T47D (cell line): ENCODE measurements around the gene AGRN.
"Not testable (repeated sequence)": the region's sequence is repeated elsewhere in the genome, so short reads cannot be mapped to it uniquely, and the experiment has no call there.

Source experiments
- DNase-seq, 2 experiments: peaks; one replicate each; pipeline versions ENCODE4 v3.0.0 to v3.0.0-alpha.2; 2011 to 2012; ENCODE audit warnings: low read depth in 1 of 2, low spot score in 1 of 2
- JUND ChIP-seq: IDR thresholded peaks from 2 replicates; pipeline ENCODE4 v1.6.1; 2012; ENCODE audit warnings: low read depth
- in situ Hi-C: cut with HindIII; loops from 2 replicates; pipeline ENCODE4 v1.10.0; 2016; ENCODE audit warnings: low sequenced_read_pairs, low pct_unique_long_range_greater_than_20kb

Gene AGRN

DNA sequence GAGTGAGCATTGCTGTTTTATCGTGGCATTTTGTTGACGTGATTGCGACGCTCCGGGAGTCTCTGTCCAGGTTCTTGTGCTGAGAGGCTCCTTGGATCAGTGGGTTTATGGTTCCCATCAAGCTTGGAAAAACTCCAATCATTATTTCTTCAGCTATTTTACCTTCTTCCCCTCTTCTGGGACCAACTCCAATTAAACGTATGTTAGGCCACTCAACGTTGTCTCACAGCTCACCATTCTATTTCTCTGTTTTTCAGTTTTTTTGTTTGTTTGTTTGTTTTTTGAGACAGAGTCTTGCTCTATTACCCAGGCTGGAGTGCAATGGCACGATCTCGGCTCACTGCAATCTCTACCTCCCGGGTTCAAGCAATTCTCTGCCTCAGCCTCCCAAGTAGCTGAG lies 28.0 kb upstream of the AGRN start:
- DNase-seq, result no peak
- TF ChIP-seq JUND, result no peak
- in situ Hi-C loops, result no loop called here

DNA sequence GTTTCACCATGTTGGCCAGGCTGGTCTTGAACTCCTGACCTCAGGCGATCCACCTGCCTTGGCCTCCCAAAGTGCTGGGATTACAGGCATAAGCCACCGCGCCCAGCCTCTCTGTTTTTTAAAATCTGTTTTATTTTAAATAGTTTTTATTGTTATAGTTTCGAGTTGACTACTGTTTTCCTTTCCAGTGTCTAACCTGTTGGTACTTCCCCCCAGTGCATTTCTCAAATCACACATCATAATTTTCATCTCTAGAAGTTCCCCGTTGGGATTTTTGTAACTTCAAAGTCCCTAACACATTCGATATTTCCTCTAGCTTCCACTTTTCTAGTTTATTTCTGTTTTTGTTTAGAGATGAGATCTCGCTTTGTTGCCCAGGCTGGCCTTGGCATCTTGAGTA lies 27.6 kb upstream of the AGRN start:
- in situ Hi-C loops, result no loop called here
- no peak for DNase-seq
- no peak for TF ChIP-seq JUND

DNA sequence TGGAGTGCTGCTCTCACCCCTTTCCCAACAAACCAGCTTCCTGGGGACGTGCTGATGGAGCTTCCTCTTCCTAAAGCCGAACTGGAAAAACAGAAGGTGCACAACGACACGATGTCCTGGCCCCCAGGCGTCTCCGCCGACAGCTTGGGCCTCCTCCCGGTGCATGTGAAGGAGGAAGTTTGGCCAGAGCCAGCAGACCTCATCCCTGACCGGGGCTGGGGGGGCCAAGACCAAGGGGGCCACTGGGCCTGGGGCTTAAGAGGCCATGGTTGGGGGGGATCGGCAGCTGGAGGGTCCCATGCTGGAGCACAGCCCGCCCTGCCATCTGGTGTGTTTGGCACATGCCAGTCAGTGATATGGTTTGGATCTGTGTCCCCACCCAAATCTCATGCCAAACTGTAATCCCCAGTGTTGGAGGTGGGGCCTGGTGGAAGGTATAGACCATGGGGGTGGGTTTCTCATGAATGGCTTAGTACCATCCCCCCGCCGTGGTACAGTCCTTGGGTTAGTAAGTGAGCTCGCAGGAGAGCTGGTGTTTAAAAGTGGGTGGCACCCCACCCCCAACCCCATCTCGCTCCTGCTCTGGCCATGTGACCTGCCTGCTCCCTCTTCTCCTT lies 26.4 kb upstream of the AGRN start:
- in situ Hi-C loops, result no loop called here
- DNase-seq, result no peak
- no peak for TF ChIP-seq JUND

DNA sequence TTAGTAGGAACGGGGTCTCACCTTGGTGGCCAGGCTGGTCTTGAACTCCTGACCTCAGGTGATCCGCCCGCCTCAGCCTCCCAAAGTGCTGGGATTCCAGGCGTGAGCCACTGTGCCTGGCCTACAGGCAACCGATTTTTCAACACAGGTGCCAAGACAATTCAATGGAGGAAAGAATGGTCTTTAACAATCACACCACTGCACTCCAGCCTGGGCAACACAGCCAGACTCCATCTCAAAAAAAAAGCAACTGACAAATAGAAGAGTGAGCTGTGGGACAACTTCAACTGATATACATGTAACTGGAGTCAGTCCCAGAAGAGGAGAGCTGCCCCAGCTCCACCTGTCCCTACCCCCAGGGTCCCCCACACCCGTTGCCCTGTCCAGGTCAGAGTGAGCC lies 25.4 kb upstream of the AGRN start:
- peak in 1 of 2 experiments; percentile 17 for DNase-seq
- in situ Hi-C loops, result not testable (repeated sequence)

DNA sequence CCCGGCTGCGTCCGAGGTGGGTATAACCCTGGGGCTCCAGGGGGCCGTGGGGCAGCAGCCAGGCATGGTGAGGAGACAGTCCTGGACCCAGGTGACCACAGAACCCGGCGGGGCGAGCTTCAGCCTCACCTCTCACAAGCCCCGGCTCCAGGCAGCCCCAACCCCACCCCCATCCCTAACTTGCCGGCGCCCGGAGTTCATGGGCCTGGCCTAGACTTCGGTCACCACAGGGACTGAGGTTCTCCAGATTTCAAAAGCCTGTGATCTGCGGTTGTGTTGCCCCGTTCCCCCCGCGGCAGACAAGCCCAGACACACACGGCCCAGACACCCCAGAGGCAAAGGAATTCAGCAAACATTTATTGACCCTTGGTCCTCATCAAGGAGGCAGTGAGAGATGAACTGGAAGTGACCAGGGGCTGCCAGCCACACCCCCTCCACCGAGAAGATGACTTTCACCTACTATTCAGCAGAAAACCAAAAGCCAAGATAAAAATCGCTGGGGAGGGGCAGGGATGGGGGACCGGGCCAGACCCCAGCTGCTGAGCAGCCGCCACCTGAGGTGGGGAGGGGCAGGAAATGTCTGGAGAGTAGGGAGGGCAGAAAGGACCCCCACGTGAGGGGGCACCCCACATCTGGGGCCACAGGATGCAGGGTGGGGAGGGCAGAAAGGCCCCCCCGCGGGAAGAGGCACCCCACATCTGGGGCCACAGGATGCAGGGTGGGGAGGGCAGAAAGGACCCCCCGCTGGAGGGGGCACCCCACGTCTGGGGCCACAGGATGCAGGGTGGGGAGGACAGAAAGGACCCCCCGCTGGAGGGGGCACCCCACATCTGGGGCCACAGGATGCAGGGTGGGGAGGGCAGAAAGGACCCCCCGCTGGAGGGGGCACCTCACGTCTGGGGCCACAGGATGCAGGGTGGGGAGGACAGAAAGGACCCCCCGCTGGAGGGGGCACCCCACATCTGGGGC lies 24.0 kb upstream of the AGRN start:
- peak in 1 of 2 experiments; percentile 48 for DNase-seq
- no peak for TF ChIP-seq JUND
- in situ Hi-C loops, result no loop called here

DNA sequence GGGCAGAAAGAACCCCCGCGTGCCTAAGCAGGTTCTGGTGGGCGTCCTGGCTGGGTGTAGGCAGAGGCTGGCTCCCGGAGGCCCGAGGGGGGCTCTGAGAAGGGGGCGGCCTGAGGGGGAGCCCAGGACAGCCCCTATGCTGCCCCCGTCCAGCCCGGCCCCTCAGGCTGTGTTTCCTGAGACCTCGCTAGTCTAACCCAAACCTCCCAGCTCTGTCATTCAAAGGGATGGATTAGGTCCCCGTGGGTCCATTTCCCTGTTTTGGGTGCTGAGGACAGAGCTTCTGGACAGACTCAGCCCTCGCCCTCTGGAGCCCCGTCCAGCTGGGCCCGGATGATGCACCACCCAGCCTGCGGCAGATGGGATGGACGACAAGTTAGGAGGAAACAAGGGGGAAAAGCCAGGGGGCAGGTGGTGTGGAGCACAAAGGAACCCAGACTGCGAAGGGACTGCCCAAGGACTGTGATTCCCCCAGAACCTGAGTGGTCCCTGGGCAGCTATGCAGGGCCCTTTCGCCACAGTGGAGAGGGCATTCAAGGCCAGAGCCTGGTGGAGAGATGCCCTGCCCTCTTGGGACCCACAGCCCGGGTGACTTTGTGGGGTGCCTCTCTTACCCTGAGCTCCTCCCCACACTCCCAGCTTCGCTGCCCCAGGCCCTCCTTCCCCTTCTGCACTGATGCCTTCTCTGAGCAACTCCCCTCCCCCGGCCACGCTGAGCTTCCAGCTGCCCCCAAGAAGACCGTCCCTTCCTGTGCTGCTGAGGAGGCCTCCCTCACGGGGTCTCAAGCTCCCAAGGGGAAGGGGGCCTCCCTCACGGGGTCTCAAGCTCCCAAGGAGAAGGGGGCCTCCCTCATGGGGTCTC lies 22.8 kb upstream of the AGRN start:
- DNase-seq, result no peak
- TF ChIP-seq JUND, result no peak
- in situ Hi-C loops, result no loop called here

DNA sequence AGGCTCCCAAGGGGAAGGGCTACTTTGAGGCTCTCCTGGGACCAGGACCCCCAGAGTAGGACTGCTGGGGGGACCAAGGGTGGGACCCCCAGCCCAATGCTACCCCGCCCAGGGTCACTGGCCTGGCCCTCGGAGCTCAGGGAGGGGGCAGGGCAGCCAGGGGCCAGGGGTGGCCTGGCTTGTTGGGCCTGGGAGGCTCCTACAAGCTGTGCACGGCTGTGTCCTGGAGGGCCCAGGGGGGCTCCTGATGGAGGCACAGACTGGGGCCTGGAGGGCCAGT lies 22.3 kb upstream of the AGRN start:
- no peak for DNase-seq
- TF ChIP-seq JUND, result no peak
- in situ Hi-C loops, result no loop called here

DNA sequence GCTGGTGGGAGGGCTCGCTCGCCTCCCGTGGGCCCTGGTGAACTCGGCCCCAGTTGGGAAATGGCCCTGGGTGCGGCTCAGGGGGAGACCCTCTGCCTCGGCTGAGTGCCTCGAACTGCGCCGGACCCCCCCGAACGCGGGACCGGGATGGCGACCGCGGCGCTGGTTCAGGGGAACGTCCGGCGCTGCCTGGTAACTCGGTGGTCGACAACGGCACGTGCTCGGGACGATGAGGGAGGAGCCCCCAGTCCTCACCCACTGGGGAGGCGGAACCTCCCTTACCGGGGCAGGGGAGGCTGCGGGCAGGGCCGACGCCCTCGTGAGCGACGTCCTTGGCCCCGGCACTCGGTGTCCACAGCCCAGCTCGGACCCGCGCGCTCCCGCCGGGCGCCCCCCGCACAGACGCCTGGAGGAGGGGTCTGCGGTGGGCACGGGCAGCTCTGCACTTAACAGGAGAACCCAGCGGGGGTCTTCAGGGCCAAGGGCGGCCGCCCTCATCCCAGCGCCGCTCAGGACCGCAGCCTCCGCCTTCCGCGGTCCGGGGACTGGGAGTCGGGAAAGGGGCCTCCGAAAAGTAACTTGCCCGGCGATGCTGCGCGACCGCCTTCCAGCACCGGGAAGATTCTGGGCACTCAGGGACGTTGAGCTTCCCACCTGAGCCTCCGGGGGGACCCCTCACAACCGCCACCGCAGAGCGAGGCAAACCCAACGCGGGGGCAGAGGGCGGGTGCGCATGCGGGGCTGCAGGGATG lies 21.8 kb upstream of the AGRN start:
- in situ Hi-C loops, result no loop called here
- no peak for DNase-seq

DNA sequence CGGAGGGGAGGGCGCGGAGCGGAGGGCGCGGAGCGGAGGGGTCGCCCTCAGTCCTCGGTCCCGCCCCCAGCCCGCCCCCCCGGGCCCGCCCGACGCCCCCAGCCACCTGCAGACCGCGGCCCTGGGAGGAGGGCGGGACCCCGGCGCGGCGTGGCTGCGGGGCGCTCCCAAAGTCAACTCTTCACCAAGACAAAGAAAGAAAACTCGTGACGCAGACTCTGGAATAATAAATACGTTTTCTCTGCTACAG lies 21.2 kb upstream of the AGRN start:
- no peak for TF ChIP-seq JUND
- in situ Hi-C loops, result no loop called here
- DNase-seq, result peak in 1 of 2 experiments; percentile 28

More for the DNA sequence above, 21.8 kb upstream of the AGRN start:
- no peak for TF ChIP-seq JUND

DNA sequence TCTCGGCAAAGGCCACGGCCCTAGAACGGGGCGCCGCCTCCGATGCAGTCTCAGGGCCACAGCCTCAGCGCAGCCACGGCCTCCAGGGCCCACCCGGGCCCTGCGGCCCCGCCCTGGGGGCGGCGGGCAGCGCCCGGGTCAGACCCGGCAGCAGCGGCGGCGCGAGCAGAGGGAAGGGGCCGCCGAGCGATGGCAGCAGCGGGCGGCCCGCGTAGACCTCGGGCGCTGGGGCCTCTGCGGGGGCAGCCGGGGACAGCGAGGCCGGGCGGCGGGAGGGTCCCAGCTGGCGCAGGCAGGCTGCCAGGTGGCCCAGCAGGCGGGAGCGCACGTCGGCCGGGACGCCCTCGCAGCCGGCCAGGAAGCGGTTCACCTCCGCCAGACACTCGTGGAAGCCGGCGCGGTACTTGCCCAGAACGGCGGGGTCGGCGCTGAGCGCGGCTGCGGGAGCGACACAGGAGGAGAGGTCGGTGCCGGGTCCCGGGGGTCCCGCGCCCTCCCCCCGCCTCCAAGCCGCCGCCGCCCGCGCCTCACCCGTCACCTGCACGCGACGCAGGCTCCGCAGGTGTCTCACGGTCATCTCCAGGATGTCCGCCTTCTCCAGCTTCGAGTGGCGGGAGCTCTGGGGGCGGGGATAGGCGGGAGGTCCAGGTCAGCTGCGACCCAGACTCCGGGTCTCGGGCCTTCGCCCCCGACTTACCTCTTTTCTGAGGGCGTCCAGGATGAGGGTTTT lies 20.8 kb upstream of the AGRN start:
- no peak for TF ChIP-seq JUND
- peak in 1 of 2 experiments; percentile 66 for DNase-seq

DNA sequence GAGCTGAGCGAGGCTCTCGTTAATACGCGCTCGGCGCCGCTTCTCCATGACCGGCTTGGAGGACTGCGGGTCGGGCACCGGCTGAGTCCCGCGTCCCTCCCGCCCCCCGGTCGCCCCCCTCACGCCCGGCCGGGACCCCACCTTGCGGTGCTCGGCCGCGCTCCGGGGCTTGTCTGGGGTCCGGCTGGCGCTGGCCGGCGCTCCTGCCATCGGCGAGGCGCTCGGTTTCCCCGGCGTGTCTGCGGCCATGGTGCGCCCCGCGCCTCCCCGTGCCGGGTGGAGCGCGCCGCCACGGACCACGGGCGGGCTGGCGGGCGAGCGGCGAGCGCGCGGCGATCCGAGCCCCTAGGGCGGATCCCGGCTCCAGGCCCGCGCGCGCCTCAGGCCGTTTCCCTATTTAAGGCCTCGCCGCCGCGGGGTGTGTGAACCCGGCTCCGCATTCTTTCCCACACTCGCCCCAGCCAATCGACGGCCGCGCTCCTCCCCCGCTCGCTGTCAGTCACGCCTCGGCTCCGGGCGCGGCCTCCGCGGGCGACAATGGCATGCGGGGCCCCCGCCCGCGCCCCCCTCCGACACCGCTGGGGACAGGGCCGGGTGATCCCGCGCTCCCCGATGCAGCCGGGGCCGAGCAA lies 20.1 kb upstream of the AGRN start, which contains the start of gene HES4:
Gene HES4, minus strand, starts transcription at position 373 of the 632 bp plus-strand sequence. Its CDS starts 124 bp downstream, at position 249.
- in situ Hi-C loops, result no loop called here
- TF ChIP-seq JUND, result no peak
- DNase-seq, result peak; percentile 80 to 95

More for the DNA sequence above, 20.8 kb upstream of the AGRN start:
- in situ Hi-C loops, result no loop called here
